GM12878 (cell line): ENCODE data around the gene ATP12A. TPM values are rescaled to one million over a fixed set of nuclear protein-coding genes. Genes with fewer than 3 reads are reported as not detected.

Experiments
- ATAC-seq: fragments of 200-7000 bp; cut with Tn5 transposase; 3 replicates; pipeline ENCODE4 v1.9.1; 2020; ENCODE audit warnings: mild to moderate bottlenecking, moderate library complexity
- BruUV-seq: library from RNA; stranded (reverse); fragments of 400-500 nt; replicated peaks from 2 replicates; lab custom pipeline; 2021; lab: Mats Ljungman, UMichigan
- CTCF ChIA-PET: fragments of 300-600 bp; sonication (Branson Sonifier 250); formaldehyde crosslinking; extraction: SDS; loops from one replicate; lab custom pipeline; 2021; ENCODE audit warnings: inconsistent platforms; lab: Yijun Ruan, JAX
- POLR2A ChIA-PET: fragments of 350-600 bp; formaldehyde crosslinking; extraction: SDS; loops from one replicate; lab custom pipeline; 2021; ENCODE audit warnings: inconsistent platforms; lab: Charles Lee
- RAD21 ChIA-PET: fragments of 300-600 bp; sonication (Branson Sonifier 250); formaldehyde crosslinking; loops from one replicate; lab custom pipeline; 2023; ENCODE audit warnings: antibody characterized with exemption; ENCODE audit not compliant: unreplicated experiment; lab: Charles Lee
- SMC1A ChIA-PET: fragments of 300-600 bp; sonication (Branson Sonifier 250); formaldehyde crosslinking; loops from one replicate; lab custom pipeline; 2023; ENCODE audit not compliant: unreplicated experiment, uncharacterized antibody; lab: Charles Lee
- DNase-seq: peaks from one replicate; pipeline ENCODE4 v3.0.0-alpha.2; 2011; ENCODE audit warnings: low read depth, low spot score
- FAIRE-seq: peaks from 3 replicates; lab custom pipeline; 2011; peaks lifted over from hg19 to GRCh38; lab: Jason Lieb, UNC
- H2AFZ ChIP-seq: 2 replicates; pipeline ENCODE4 v1.6.0; 2011; ENCODE audit warnings: low read depth, low read length, control low read depth; ENCODE audit not compliant: control insufficient read depth
- H3K27ac ChIP-seq: 2 replicates; pipeline ENCODE4 v1.5.1; 2011; ENCODE audit warnings: control low read depth; ENCODE audit not compliant: control insufficient read depth, insufficient read depth
- H3K27me3 ChIP-seq, 2 experiments: replicated peaks in 1 of 2; 2 replicates each; pipeline versions ENCODE4 v1.6.0 to v1.6.1; 2011; ENCODE audit warnings: low read length in 1 of 2; ENCODE audit not compliant: control insufficient read depth in 2 of 2, insufficient read depth in 2 of 2
- H3K36me3 ChIP-seq, 2 experiments: 2 replicates each; pipeline ENCODE4 v1.5.1; 2011; ENCODE audit warnings: low read length in 1 of 2; ENCODE audit not compliant: control insufficient read depth in 2 of 2, insufficient read depth in 2 of 2
- H3K4me1 ChIP-seq: 2 replicates; pipeline ENCODE4 v1.6.1; 2011; ENCODE audit warnings: mild to moderate bottlenecking, low read length, moderate library complexity, mixed read lengths; ENCODE audit not compliant: control insufficient read depth, insufficient read depth
- H3K4me2 ChIP-seq: 2 replicates; pipeline ENCODE4 v1.6.0; 2011; ENCODE audit warnings: control low read depth; ENCODE audit not compliant: control insufficient read depth, insufficient read depth
- H3K4me3 ChIP-seq: fragments of 200-600 bp; sonication (generic); 2 replicates; pipeline ENCODE4 v1.5.1; 2016
- H3K79me2 ChIP-seq: 2 replicates; pipeline ENCODE4 v1.6.0; 2011; ENCODE audit warnings: low read length; ENCODE audit not compliant: control insufficient read depth, insufficient read depth
- H3K9ac ChIP-seq: 2 replicates; pipeline ENCODE4 v1.8.0; 2011; ENCODE audit warnings: low read length, control low read depth, mixed read lengths; ENCODE audit not compliant: control insufficient read depth, insufficient read depth
- H3K9me3 ChIP-seq: replicated peaks from 3 replicates; pipeline ENCODE4 v1.5.1; 2011; ENCODE audit warnings: mild to moderate bottlenecking, low read length; ENCODE audit not compliant: control insufficient read depth, insufficient read depth
- H4K20me1 ChIP-seq: 2 replicates; pipeline ENCODE4 v1.6.0; 2011; ENCODE audit not compliant: control insufficient read depth, insufficient read depth
- BCL3 ChIP-seq: IDR thresholded peaks from 2 replicates; pipeline ENCODE4 v1.6.1; 2011; ENCODE audit warnings: borderline replicate concordance, low read depth, mild to moderate bottlenecking, moderate library complexity, low read length; ENCODE audit not compliant: insufficient read depth, poor library complexity, severe bottlenecking
- CHD1 ChIP-seq: IDR thresholded peaks from 2 replicates; pipeline ENCODE4 v1.6.1; 2012; ENCODE audit warnings: low read depth, low read length, improper control_type of control experiment
- FOS ChIP-seq: IDR thresholded peaks from 3 replicates; pipeline ENCODE4 v1.6.1; 2011; ENCODE audit warnings: borderline replicate concordance; ENCODE audit not compliant: insufficient read length; ENCODE audit errors: extremely low read depth
- HCFC1 ChIP-seq: fragments of 150-350 bp; IDR thresholded peaks from 2 replicates; pipeline ENCODE4 v1.6.1; 2014; ENCODE audit warnings: low read length
- LARP7 ChIP-seq: fragments of 450-650 bp; IDR thresholded peaks from 2 replicates; pipeline ENCODE4 v1.6.1; 2017; ENCODE audit warnings: mild to moderate bottlenecking
- MTA2 ChIP-seq: fragments of 450-650 bp; IDR thresholded peaks from 2 replicates; pipeline ENCODE4 v1.6.1; 2016; ENCODE audit warnings: low read depth, mild to moderate bottlenecking, moderate library complexity
- NFYB ChIP-seq: IDR thresholded peaks from 2 replicates; pipeline ENCODE4 v1.6.1; 2011; ENCODE audit warnings: low read depth, mild to moderate bottlenecking, low read length, improper control_type of control experiment, moderate library complexity; ENCODE audit not compliant: insufficient read depth
- PAX5 ChIP-seq: IDR thresholded peaks from 2 replicates; pipeline ENCODE4 v1.6.1; 2011; ENCODE audit warnings: low read depth, low read length, borderline replicate concordance
- RAD21 ChIP-seq: IDR thresholded peaks from 2 replicates; pipeline ENCODE4 v1.6.1; 2011; ENCODE audit warnings: mild to moderate bottlenecking, low read depth, low read length, moderate library complexity; ENCODE audit not compliant: insufficient read depth
- RBBP5 ChIP-seq: fragments of 200-600 bp; sonication (generic); conservative IDR thresholded peaks from 2 replicates; pipeline ENCODE4 v1.6.1; 2016
- YY1 ChIP-seq: IDR thresholded peaks from 2 replicates; pipeline ENCODE4 v1.6.1; 2011; ENCODE audit warnings: low read depth, mild to moderate bottlenecking, low read length
- whole genome bisulfite sequencing: methylation state at CpG from one replicate; pipeline ENCODE4 v1.1.6; 2016; ENCODE audit warnings: low lambda C conversion rate; ENCODE audit not compliant: insufficient replicate concordance, insufficient coverage; ENCODE audit errors: missing lambda C conversion rate; 5-methylcytosine and 5-hydroxymethylcytosine counted together
- in situ Hi-C: fragments of 300-500 bp; cut with MboI; formaldehyde crosslinking; loops from 9 replicates; pipeline ENCODE4 v1.14.3; 2018; ENCODE audit warnings: mixed read lengths
- intact Hi-C: fragments of 100-400 bp; cut with micrococcal nuclease; formaldehyde crosslinking; loops from one replicate; pipeline ENCODE4 v1.14.2; 2022; ENCODE audit not compliant: unreplicated experiment
- polyA plus RNA-seq, 11 experiments: library from polyadenylated mRNA; depleted of rRNA in 4 of 11; unstranded in 6 of 11; stranded (reverse) in 5 of 11; fragments of >200 nt; fragmentation: Nextera tagmentation in 4 of 11; fragmentation: Illumina TruSeq in 1 of 11; extraction: Ambion mirVana in 4 of 11; extraction: Trizol in 1 of 11; gene quantifications; 1 replicate in 1 of 11; 2 replicates in 10 of 11; pipeline versions ENCODE4 v1.2.1 to v1.2.3, GENCODE V29; 2011 to 2016; ENCODE audit warnings: inconsistent platforms in 2 of 11, missing spikeins in 2 of 11, low read depth in 1 of 11
- total RNA-seq, 4 experiments: library from RNA; depleted of rRNA in 3 of 4; stranded (reverse); fragments of >200 nt in 3 of 4; fragmentation: Illumina TruSeq in 1 of 4; extraction: Trizol in 1 of 4; gene quantifications; 2 replicates each; pipeline versions ENCODE4 v1.2.1 to v1.2.3, GENCODE V29; 2013 to 2021

Gene ATP12A
- total and polyA plus RNA-seq, 10 of the 15 experiments (the other 5 are each of a cell fraction or from before 2014, with no cell fraction given), result 0.02 to 0.08 (median 0.04) TPM; not detected in 6

- Histone ChIP-seq H3K79me2 (no peaks in the 10 kb centered on the region), H3K27ac (no peak overlapping the region), H3K9ac (no peak overlapping the region), H3K36me3 (no peaks in the 10 kb centered on the region), H2AFZ (no peak overlapping the region), H3K4me2 (no peak overlapping the region)
- ATAC-seq, result no peak
- no peak for FAIRE-seq
- CTCF ChIA-PET, result interaction anchor here (1.6 kb wide), 1 partner anchor 85 kb away, joined by 3 read pairs; no protein-coding TSS in a partner anchor
- POLR2A ChIA-PET, result no interaction called here
- WGBS, result 35% methylated on average over 6 of the region's 6 CpGs
- TF ChIP-seq MTA2, result no peak
- no peak for TF ChIP-seq LARP7
- TF ChIP-seq BCL3, result no peak
- TF ChIP-seq HCFC1, result no peak
- TF ChIP-seq NFYB, result no peak
- TF ChIP-seq RAD21, result no peak
- TF ChIP-seq CHD1, result no peak
- TF ChIP-seq YY1, result no peak
- TF ChIP-seq FOS, result no peak
- no peak for TF ChIP-seq PAX5
- no peak for TF ChIP-seq RBBP5
- TF ChIP-seq, all 136 proteins: peak for 0
- Histone ChIP-seq H3K4me1 (no peaks in the 10 kb centered on the region), H3K9me3 (no peaks in the 10 kb centered on the region), H3K4me3 (no peak overlapping the region), H4K20me1 (no peaks in the 10 kb centered on the region), H3K27me3 (no peaks in the 10 kb centered on the region)
- in situ Hi-C loops (no loop called here), intact Hi-C loops (no loop called here)
- ChIA-PET RAD21 (interaction anchor here (0.5 kb wide), 1 partner anchor 357 kb away, joined by 3 read pairs; no protein-coding TSS in a partner anchor), SMC1A (interaction anchor here (1.2 kb wide), 1 partner anchor 14 kb away, joined by 3 read pairs; no protein-coding TSS in a partner anchor)
- no peak for DNase-seq
- BruUV-seq, result no TSS peak
Observed at GRCh38 chr13:24642219-24642618, 38.0 kb upstream of the ATP12A start.
